Trophoblast cell (in vitro differentiated cells and primary cell): ENCODE data around the gene NOTCH4.
"Not testable (repeated sequence)": the region's sequence is repeated elsewhere in the genome, so short reads cannot be mapped to it uniquely, and the experiment has no call there.

Source experiments
- DNase-seq, 2 donors: peaks; one replicate each; pipeline ENCODE4 v3.0.0-alpha.2; 2016
- H2AFZ ChIP-seq: 2 replicates; pipeline ENCODE4 v1.6.1; 2013; ENCODE audit warnings: low read length, moderate library complexity, mild to moderate bottlenecking; ENCODE audit not compliant: insufficient read depth, poor library complexity
- H2AK5ac ChIP-seq: 2 replicates; pipeline ENCODE4 v1.6.1; 2013; ENCODE audit warnings: mild to moderate bottlenecking, low read length
- H2BK120ac ChIP-seq: 2 replicates; pipeline ENCODE4 v1.6.1; 2013; ENCODE audit warnings: low read length, mild to moderate bottlenecking, moderate library complexity; ENCODE audit not compliant: insufficient read depth, poor library complexity
- H2BK12ac ChIP-seq: 2 replicates; pipeline ENCODE4 v1.6.1; 2013; ENCODE audit warnings: mild to moderate bottlenecking, low read length, moderate library complexity
- H2BK5ac ChIP-seq: 2 replicates; pipeline ENCODE4 v1.6.1; 2013; ENCODE audit warnings: low read length, low read depth, moderate library complexity, mild to moderate bottlenecking; ENCODE audit not compliant: poor library complexity
- H3K14ac ChIP-seq: 2 replicates; pipeline ENCODE4 v1.6.1; 2013; ENCODE audit warnings: mild to moderate bottlenecking, low read length
- H3K18ac ChIP-seq: 2 replicates; pipeline ENCODE4 v1.6.1; 2013; ENCODE audit warnings: mild to moderate bottlenecking, low read length
- H3K23ac ChIP-seq: 2 replicates; pipeline ENCODE4 v1.6.1; 2013; ENCODE audit warnings: low read length
- H3K27ac ChIP-seq: 2 replicates; pipeline ENCODE4 v1.5.1; 2013; ENCODE audit warnings: low read depth, mild to moderate bottlenecking, inconsistent platforms, low read length, moderate library complexity
- H3K27me3 ChIP-seq: 2 replicates; pipeline ENCODE4 v1.6.1; 2013; ENCODE audit warnings: inconsistent platforms, mild to moderate bottlenecking, low read length, moderate library complexity; ENCODE audit not compliant: insufficient read depth
- H3K36me3 ChIP-seq, 2 experiments: 1 replicate in 1 of 2; 2 replicates in 1 of 2; pipeline ENCODE4 v1.6.1; 2013; ENCODE audit warnings: low read length in 2 of 2, mild to moderate bottlenecking in 2 of 2, moderate library complexity in 1 of 2; ENCODE audit not compliant: insufficient read depth in 2 of 2, control insufficient read depth in 1 of 2
- H3K4ac ChIP-seq: 2 replicates; pipeline ENCODE4 v1.6.1; 2013; ENCODE audit warnings: low read depth, mild to moderate bottlenecking, low read length, moderate library complexity
- H3K4me1 ChIP-seq, 2 experiments: 1 replicate in 1 of 2; 2 replicates in 1 of 2; pipeline ENCODE4 v1.6.1; 2013; ENCODE audit warnings: low read length in 2 of 2, mild to moderate bottlenecking in 2 of 2, moderate library complexity in 1 of 2; ENCODE audit not compliant: insufficient read depth in 2 of 2, control insufficient read depth in 1 of 2
- H3K4me2 ChIP-seq: 2 replicates; pipeline ENCODE4 v1.6.1; 2013; ENCODE audit warnings: inconsistent platforms, mild to moderate bottlenecking, low read length, moderate library complexity
- H3K4me3 ChIP-seq: 2 replicates; pipeline ENCODE4 v1.5.1; 2013; ENCODE audit warnings: mild to moderate bottlenecking, low read depth, low read length, inconsistent platforms
- H3K79me1 ChIP-seq: one replicate; pipeline ENCODE4 v1.6.1; 2013; ENCODE audit warnings: low read length
- H3K79me2 ChIP-seq: 2 replicates; pipeline ENCODE4 v1.6.1; 2013; ENCODE audit warnings: low read length, mild to moderate bottlenecking; ENCODE audit not compliant: control insufficient read depth, insufficient read depth, poor library complexity
- H3K9ac ChIP-seq: 2 replicates; pipeline ENCODE4 v1.6.1; 2013; ENCODE audit warnings: mild to moderate bottlenecking, low read length
- H3K9me3 ChIP-seq: 2 replicates; pipeline ENCODE4 v1.6.1; 2013; ENCODE audit warnings: low read depth, mild to moderate bottlenecking, control low read depth, inconsistent platforms, low read length; ENCODE audit not compliant: insufficient read depth
- H4K12ac ChIP-seq: 2 replicates; pipeline ENCODE4 v1.6.1; 2013; ENCODE audit warnings: low read depth, mild to moderate bottlenecking, low read length, moderate library complexity
- H4K8ac ChIP-seq: 2 replicates; pipeline ENCODE4 v1.6.1; 2013; ENCODE audit warnings: low read depth, mild to moderate bottlenecking, low read length, moderate library complexity
- H4K91ac ChIP-seq: one replicate; pipeline ENCODE4 v1.6.1; 2013; ENCODE audit warnings: low read depth, mild to moderate bottlenecking, low read length, moderate library complexity
- WGBS: extraction: QIAGEN DNeasy Blood & Tissue Kit; methylation state at CpG from one replicate; pipeline ENCODE4 v1.1.7; 2013; ENCODE audit warnings: missing lambda C conversion rate; ENCODE audit not compliant: insufficient read length, insufficient coverage; ENCODE audit errors: extremely low coverage; 5-methylcytosine and 5-hydroxymethylcytosine counted together

Gene NOTCH4

DNA sequence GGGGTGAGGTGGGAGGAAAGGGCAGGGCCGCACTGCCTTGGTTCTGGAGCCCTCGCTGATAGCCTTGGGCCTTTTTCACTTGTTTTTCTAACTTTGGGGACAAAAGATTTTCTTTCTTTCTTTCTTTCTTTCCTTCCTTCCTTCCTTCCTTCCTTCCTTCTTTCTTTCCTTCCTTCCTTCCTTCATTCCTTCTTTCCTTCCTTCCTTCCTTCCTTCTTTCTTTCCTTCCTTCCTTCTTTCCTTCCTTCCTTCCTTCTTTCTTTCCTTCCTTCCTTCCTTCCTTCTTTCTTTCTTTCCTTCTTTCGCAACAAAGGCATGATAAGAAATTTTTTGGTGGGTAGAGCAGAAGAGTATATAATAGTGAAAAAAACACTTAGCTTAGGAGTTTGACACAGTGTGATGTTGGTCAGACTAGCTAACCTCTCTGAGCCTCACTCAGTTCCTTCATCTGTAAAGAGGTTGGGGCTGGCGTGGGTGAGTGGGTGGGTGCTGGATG is 18.5 kb upstream of the NOTCH4 start:
- H3K4me2 ChIP-seq, H3K79me1 ChIP-seq, H2BK120ac ChIP-seq, H4K12ac ChIP-seq, H3K4me1 ChIP-seq, DNase-seq, H3K9ac ChIP-seq, H2AK5ac ChIP-seq, H4K8ac ChIP-seq, H2BK12ac ChIP-seq, H2AFZ ChIP-seq, H3K18ac ChIP-seq, H3K9me3 ChIP-seq, H3K27me3 ChIP-seq, H3K4me3 ChIP-seq, H3K36me3 ChIP-seq, H3K27ac ChIP-seq, H2BK5ac ChIP-seq, H3K79me2 ChIP-seq, H3K4ac ChIP-seq, H4K91ac ChIP-seq, H3K14ac ChIP-seq, H3K23ac ChIP-seq: not testable (repeated sequence)
- 100% methylated on average over 1 of the region's 4 CpGs for WGBS

DNA sequence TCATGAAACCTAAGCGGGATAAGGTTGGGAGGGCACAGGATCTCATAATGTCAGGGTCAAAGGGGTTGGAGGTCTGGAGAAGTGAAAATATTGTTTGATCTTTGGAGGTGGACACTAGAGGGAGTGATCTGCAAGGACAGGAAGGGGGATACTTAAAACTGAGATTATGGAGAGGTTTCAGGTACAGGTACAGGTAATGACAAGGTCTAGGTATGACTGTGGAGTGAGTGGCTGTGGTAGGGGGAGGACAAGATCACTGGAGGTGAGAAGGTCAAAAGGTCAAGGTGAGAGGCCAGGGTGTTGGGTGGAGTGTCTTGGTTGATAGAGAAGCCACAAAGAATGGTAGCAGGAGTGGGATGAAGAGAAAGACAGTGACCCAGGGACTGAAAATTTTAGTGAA is 16.8 kb upstream of the NOTCH4 start:
- Histone ChIP-seq H3K9me3 (no peaks in the 10 kb centered on the region), H4K8ac (no peak overlapping the region), H3K27ac (no peak overlapping the region), H2AK5ac (no peak overlapping the region), H2AFZ (no peak overlapping the region), H4K12ac (no peak overlapping the region), H3K4me2 (no peak overlapping the region), H3K14ac (no peak overlapping the region), H2BK12ac (no peak overlapping the region), H3K23ac (no peak overlapping the region), H2BK120ac (no peak overlapping the region), H3K79me1 (no peaks in the 10 kb centered on the region), H3K27me3 (no peaks in the 10 kb centered on the region), H3K18ac (no peak overlapping the region), H3K79me2 (no peaks in the 10 kb centered on the region), H4K91ac (no peak overlapping the region), H3K9ac (no peak overlapping the region), H3K4me3 (no peak overlapping the region), H3K4ac (no peak overlapping the region), H3K4me1 (no peaks in the 10 kb centered on the region), H2BK5ac (no peak overlapping the region), H3K36me3 (no peaks in the 10 kb centered on the region)
- no CpG with 5 or more reads among the region's 1 CpG for WGBS
- DNase-seq, result no peak

DNA sequence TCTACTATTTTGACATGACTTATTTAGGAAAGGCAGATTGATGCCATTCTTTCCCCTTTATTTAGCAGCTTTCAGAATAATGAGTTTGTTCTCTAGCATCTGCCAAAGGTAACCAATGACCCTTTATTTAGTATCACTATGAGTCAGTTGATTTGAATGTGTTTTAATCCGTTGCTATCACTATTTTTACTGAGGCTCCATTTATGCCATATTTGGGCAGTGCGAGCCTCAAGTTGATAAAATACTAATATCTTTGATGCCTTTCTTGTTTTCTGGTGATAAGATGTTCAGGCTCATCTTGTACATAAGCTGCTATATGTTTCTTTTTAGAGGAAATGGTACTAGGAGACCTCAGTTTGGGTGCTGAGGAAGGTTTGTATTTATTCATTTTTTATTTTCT is 15.6 kb upstream of the NOTCH4 start:
- Histone ChIP-seq H2AFZ (no peak overlapping the region), H3K4me3 (no peak overlapping the region), H3K27me3 (no peaks in the 10 kb centered on the region), H2AK5ac (no peak overlapping the region), H3K36me3 (no peaks in the 10 kb centered on the region), H3K79me1 (no peaks in the 10 kb centered on the region), H4K91ac (no peak overlapping the region), H3K79me2 (no peaks in the 10 kb centered on the region), H2BK5ac (no peak overlapping the region), H4K8ac (no peak overlapping the region), H2BK120ac (no peak overlapping the region), H4K12ac (no peak overlapping the region), H3K14ac (no peak overlapping the region), H3K18ac (no peak overlapping the region), H3K27ac (no peak overlapping the region), H3K4ac (no peak overlapping the region), H3K4me2 (no peak overlapping the region), H3K4me1 (no peaks in the 10 kb centered on the region), H2BK12ac (no peak overlapping the region), H3K9ac (no peak overlapping the region), H3K23ac (no peak overlapping the region), H3K9me3 (no peaks in the 10 kb centered on the region)
- DNase-seq, result no peak
- no CpG with 5 or more reads among the region's 2 CpGs for WGBS

DNA sequence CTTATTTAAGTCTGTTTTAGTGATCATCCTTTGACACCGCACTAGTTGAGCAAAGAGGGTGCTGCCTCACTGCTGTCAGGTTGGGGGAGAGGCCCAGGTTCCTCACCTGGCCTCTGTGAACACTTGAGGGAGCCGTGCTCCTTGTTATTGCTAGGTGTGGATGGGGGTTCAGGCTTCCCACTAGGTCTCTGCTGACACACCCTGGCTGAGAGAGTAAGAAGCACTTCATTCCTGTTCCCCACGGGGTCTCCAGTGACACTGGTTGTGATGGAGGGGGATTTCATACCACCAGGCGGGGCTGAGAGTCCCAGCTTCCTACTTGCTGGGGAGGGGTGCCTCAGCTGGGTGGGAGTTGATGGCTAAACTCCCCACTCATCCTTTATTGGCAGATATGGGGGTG is 11.1 kb upstream of the NOTCH4 start:
- WGBS, result no CpG with 5 or more reads among the region's 4 CpGs

More for the DNA sequence above, 11.1 kb upstream of the NOTCH4 start:
- H3K4me2 ChIP-seq, result no peak overlapping the region
- H3K18ac ChIP-seq, result no peak overlapping the region
- no peak for DNase-seq
- no peak overlapping the region for H2BK12ac ChIP-seq
- H3K36me3 ChIP-seq, result no peaks in the 10 kb centered on the region
- no peak overlapping the region for H3K23ac ChIP-seq
- H2BK5ac ChIP-seq, result no peak overlapping the region
- no peak overlapping the region for H4K8ac ChIP-seq
- H3K27me3 ChIP-seq, result no peaks in the 10 kb centered on the region
- no peak overlapping the region for H2AK5ac ChIP-seq
- H3K79me2 ChIP-seq, result no peaks in the 10 kb centered on the region
- H3K27ac ChIP-seq, result no peak overlapping the region
- no peaks in the 10 kb centered on the region for H3K79me1 ChIP-seq
- no peak overlapping the region for H3K9ac ChIP-seq
- no peak overlapping the region for H3K14ac ChIP-seq
- H4K12ac ChIP-seq, result no peak overlapping the region
- no peaks in the 10 kb centered on the region for H3K4me1 ChIP-seq
- no peaks in the 10 kb centered on the region for H3K9me3 ChIP-seq
- no peak overlapping the region for H2BK120ac ChIP-seq
- H4K91ac ChIP-seq, result no peak overlapping the region
- H3K4ac ChIP-seq, result no peak overlapping the region
- no peak overlapping the region for H2AFZ ChIP-seq
- H3K4me3 ChIP-seq, result no peak overlapping the region
